ENCODE data around the gene CCDC138. TPM values are rescaled to one million over a fixed set of nuclear protein-coding genes. Genes with fewer than 3 reads are reported as not detected.

CCDC138 gene
- total RNA-seq, 1 donor from 2014 or later = 6.1 TPM

DNA sequence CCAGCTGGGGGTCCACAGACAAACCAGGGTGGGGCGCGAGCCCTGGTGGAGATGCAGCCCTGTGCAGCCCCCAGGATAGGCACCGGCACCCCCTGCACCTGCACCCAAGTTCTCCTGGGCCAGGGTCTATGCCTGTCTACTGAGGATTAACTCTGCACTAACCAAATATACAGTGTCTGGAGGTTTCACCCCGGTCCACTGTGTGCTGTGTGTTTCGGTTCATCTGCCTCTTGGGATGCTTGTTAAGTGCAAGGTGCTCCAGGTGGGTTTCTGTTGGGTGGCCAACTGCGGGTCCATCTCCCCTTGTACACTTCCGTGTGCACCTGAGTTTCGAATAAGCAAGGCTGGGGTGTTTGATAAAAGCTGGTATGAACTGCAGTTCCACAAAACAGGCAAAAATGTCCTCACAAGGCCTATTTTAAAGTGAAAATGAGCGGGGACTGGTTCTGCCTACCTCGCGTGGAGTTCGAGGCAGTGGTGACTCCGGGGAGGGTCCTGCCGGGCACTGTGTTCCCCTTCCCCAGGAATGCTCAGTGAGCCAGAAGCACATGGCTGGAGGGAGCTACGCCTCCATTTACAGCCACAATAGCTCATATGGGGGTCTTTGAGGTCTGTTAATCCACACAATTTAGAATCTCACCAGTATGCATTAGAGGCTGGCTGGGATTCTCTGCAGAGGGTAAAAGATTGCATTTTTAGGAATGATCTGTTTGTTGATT lies 131.7 kb downstream of the CCDC138 start:
- peaks cover 7% of the 10 kb centered on the region for H3K27me3 ChIP-seq (ENCODE audit: insufficient read depth, low read length)
- no peak overlapping the region for H3K27ac ChIP-seq (ENCODE audit: low read depth, low read length)
- no peaks in the 10 kb centered on the region for H3K9me3 Mint-ChIP-seq (ENCODE audit: unreplicated experiment)
- TF ChIP-seq EZH2 (IDR thresholded peaks at IDR 0.05; ENCODE audit: insufficient read depth, low read length) = no peak
- TF ChIP-seq, protein P1, sequence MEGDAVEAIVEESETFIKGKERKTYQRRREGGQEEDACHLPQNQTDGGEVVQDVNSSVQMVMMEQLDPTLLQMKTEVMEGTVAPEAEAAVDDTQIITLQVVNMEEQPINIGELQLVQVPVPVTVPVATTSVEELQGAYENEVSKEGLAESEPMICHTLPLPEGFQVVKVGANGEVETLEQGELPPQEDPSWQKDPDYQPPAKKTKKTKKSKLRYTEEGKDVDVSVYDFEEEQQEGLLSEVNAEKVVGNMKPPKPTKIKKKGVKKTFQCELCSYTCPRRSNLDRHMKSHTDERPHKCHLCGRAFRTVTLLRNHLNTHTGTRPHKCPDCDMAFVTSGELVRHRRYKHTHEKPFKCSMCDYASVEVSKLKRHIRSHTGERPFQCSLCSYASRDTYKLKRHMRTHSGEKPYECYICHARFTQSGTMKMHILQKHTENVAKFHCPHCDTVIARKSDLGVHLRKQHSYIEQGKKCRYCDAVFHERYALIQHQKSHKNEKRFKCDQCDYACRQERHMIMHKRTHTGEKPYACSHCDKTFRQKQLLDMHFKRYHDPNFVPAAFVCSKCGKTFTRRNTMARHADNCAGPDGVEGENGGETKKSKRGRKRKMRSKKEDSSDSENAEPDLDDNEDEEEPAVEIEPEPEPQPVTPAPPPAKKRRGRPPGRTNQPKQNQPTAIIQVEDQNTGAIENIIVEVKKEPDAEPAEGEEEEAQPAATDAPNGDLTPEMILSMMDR (IDR thresholded peaks at IDR 0.05; ENCODE audit: insufficient read depth, low read depth, low read length) = no peak
- DNase-seq (ENCODE audit: low read depth) = no peak
- H3K9ac ChIP-seq (ENCODE audit: low read length) = no peak overlapping the region
- H3K4me1 Mint-ChIP-seq (ENCODE audit: low read depth, unreplicated experiment) = no peaks in the 10 kb centered on the region
- H3K27ac Mint-ChIP-seq (ENCODE audit: unreplicated experiment) = no peak overlapping the region
- no peak overlapping the region for H3K4me2 ChIP-seq (ENCODE audit: low read length)
- no peak overlapping the region for H3K4me3 Mint-ChIP-seq (ENCODE audit: unreplicated experiment)
- no peak for FAIRE-seq
- H3K4me3 ChIP-seq (ENCODE audit: insufficient read depth, low read depth, low read length) = no peak overlapping the region
- H3K36me3 ChIP-seq (ENCODE audit: insufficient read depth, low read length) = no peaks in the 10 kb centered on the region
- no peaks in the 10 kb centered on the region for H3K9me3 ChIP-seq (ENCODE audit: insufficient read depth, low read depth, low read length)
- H3K36me3 Mint-ChIP-seq (ENCODE audit: low read depth, unreplicated experiment) = no peaks in the 10 kb centered on the region
- H3K79me2 ChIP-seq (ENCODE audit: insufficient read depth, low read length) = no peaks in the 10 kb centered on the region
- peaks cover 6% of the 10 kb centered on the region for H3K4me1 ChIP-seq (ENCODE audit: insufficient read depth, low read length)
- no peaks in the 10 kb centered on the region for H4K20me1 ChIP-seq (ENCODE audit: insufficient read depth, low read length)
- H3K27me3 Mint-ChIP-seq (ENCODE audit: low read depth, unreplicated experiment) = peaks cover 53% of the 10 kb centered on the region
- H2AFZ ChIP-seq (ENCODE audit: low read depth, low read length) = no peak overlapping the region

DNA sequence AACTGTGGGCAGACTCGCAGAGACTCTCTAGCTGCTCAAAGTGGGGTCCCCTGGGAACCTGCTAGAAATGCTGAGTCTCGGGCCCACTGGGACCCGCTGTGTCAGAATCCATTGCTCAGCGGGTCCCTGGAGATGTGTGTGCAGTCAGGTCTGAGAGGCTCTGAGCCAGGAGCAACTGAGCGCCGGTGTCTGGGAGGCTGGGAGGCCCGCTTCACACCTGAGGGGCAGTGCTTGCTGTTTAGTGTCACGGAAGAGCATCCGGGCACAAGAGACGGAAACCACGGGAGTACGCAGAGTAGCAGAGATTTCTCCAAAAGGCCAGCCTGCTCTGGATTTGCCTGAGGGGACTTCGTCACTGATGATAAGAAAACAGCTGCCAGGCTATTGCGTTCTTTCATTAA lies 132.4 kb downstream of the CCDC138 start:
- DNase-seq (ENCODE audit: low read depth) (no peak), FAIRE-seq (no peak)
- Histone ChIP-seq H3K4me1 (ENCODE audit: insufficient read depth, low read length) (peaks cover 6% of the 10 kb centered on the region), H3K27ac (ENCODE audit: low read depth, low read length) (no peak overlapping the region), H3K9me3 (ENCODE audit: insufficient read depth, low read depth, low read length) (no peaks in the 10 kb centered on the region), H2AFZ (ENCODE audit: low read depth, low read length) (no peak overlapping the region), H4K20me1 (ENCODE audit: insufficient read depth, low read length) (no peaks in the 10 kb centered on the region), H3K4me3 (ENCODE audit: insufficient read depth, low read depth, low read length) (no peak overlapping the region), H3K79me2 (ENCODE audit: insufficient read depth, low read length) (no peaks in the 10 kb centered on the region), H3K36me3 (ENCODE audit: insufficient read depth, low read length) (no peaks in the 10 kb centered on the region), H3K9ac (ENCODE audit: low read length) (no peak overlapping the region), H3K27me3 (ENCODE audit: insufficient read depth, low read length) (peaks cover 7% of the 10 kb centered on the region), H3K4me2 (ENCODE audit: low read length) (no peak overlapping the region)
- no peak overlapping the region for H3K4me3 Mint-ChIP-seq (ENCODE audit: unreplicated experiment)
- no peaks in the 10 kb centered on the region for H3K36me3 Mint-ChIP-seq (ENCODE audit: low read depth, unreplicated experiment)
- peaks cover 58% of the 10 kb centered on the region for H3K27me3 Mint-ChIP-seq (ENCODE audit: low read depth, unreplicated experiment)
- H3K4me1 Mint-ChIP-seq (ENCODE audit: low read depth, unreplicated experiment) = no peaks in the 10 kb centered on the region
- no peak overlapping the region for H3K27ac Mint-ChIP-seq (ENCODE audit: unreplicated experiment)
- H3K9me3 Mint-ChIP-seq (ENCODE audit: unreplicated experiment) = no peaks in the 10 kb centered on the region
- no peak for TF ChIP-seq EZH2 (IDR thresholded peaks at IDR 0.05; ENCODE audit: insufficient read depth, low read length)
- TF ChIP-seq, protein P1 (IDR thresholded peaks at IDR 0.05; ENCODE audit: insufficient read depth, low read depth, low read length) = no peak

All from astrocyte (in vitro differentiated cells and primary cell).